Colonic mucosa (tissue), 4 donors: ENCODE results near the gene AGAP5. TPM values are rescaled to one million over a fixed set of nuclear protein-coding genes. Genes with fewer than 3 reads are reported as not detected.

Source experiments
- DNase-seq: peaks from one replicate; pipeline ENCODE4 v3.0.0-alpha.2; 2020
- H3K27ac ChIP-seq: fragments of 200-600 bp; one replicate; pipeline ENCODE4 v1.8.0; 2021
- H3K27me3 ChIP-seq: fragments of 200-600 bp; one replicate; pipeline ENCODE4 v1.8.0; 2021
- H3K36me3 ChIP-seq: fragments of 200-600 bp; one replicate; pipeline ENCODE4 v1.8.0; 2021
- H3K4me1 ChIP-seq: fragments of 200-600 bp; one replicate; pipeline ENCODE4 v1.8.0; 2021; ENCODE audit warnings: mild to moderate bottlenecking
- H3K4me3 ChIP-seq: fragments of 200-600 bp; one replicate; pipeline ENCODE4 v1.8.0; 2021
- H3K9ac ChIP-seq, 2 donors: one replicate each; pipeline ENCODE4 v1.7.0; 2013; ENCODE audit warnings: control low read depth in 2 of 2, low read depth in 2 of 2, low read length in 2 of 2
- H3K9me3 ChIP-seq: fragments of 200-600 bp; one replicate; pipeline ENCODE4 v1.8.0; 2021
- intact Hi-C: fragments of 100-400 bp; cut with DNase I; formaldehyde crosslinking; loops from one replicate; pipeline ENCODE4 v1.14.1; 2022
- total RNA-seq, 2 donors: library from RNA; stranded (reverse); fragmentation: NEBNext Ultra II Directional in 1 of 2; extraction: Animal tissue kit (Norgen Biotek cat#: 25700) in 1 of 2; gene quantifications; one replicate each; pipeline ENCODE4 v1.2.1, GENCODE V29; 2021
- TF ChIP-seq, protein P1 (sequence below): fragments of 200-600 bp; IDR thresholded peaks from one replicate; pipeline ENCODE4 v1.8.0; 2022; ENCODE audit warnings: antibody characterized with exemption, mild to moderate bottlenecking
- donor health status: healthy.
- donor health status: DM: no; HTN: no; CAD: no.
- donor health status: DM: no; HTN: no; CAD: no.

Gene AGAP5
- total RNA-seq, 2 donors from 2014 or later = 4.8 to 8.2 TPM

GRCh38 chr10:73647211-73647874, 50.6 kb downstream of the AGAP5 start:
- H3K4me3 ChIP-seq = peak overlapping the region; percentile 53
- TF ChIP-seq, protein P1, sequence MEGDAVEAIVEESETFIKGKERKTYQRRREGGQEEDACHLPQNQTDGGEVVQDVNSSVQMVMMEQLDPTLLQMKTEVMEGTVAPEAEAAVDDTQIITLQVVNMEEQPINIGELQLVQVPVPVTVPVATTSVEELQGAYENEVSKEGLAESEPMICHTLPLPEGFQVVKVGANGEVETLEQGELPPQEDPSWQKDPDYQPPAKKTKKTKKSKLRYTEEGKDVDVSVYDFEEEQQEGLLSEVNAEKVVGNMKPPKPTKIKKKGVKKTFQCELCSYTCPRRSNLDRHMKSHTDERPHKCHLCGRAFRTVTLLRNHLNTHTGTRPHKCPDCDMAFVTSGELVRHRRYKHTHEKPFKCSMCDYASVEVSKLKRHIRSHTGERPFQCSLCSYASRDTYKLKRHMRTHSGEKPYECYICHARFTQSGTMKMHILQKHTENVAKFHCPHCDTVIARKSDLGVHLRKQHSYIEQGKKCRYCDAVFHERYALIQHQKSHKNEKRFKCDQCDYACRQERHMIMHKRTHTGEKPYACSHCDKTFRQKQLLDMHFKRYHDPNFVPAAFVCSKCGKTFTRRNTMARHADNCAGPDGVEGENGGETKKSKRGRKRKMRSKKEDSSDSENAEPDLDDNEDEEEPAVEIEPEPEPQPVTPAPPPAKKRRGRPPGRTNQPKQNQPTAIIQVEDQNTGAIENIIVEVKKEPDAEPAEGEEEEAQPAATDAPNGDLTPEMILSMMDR = no peak
- H3K27ac ChIP-seq = no peak overlapping the region
- DNase-seq = peak; percentile 56
- peaks cover 4% of the 10 kb centered on the region for H3K4me1 ChIP-seq
- H3K27me3 ChIP-seq = no peaks in the 10 kb centered on the region
- intact Hi-C loops = no loop called here
- peak overlapping the region; percentile 72 to 75 for H3K9ac ChIP-seq
- H3K9me3 ChIP-seq = no peaks in the 10 kb centered on the region
- H3K36me3 ChIP-seq = no peaks in the 10 kb centered on the region

GRCh38 chr10:73646598-73647041, 51.3 kb downstream of the AGAP5 start:
- no peak overlapping the region for H3K9ac ChIP-seq
- no peak overlapping the region for H3K4me3 ChIP-seq
- DNase-seq = no peak
- TF ChIP-seq, protein P1 = no peak
- intact Hi-C loops = no loop called here
- no peak overlapping the region for H3K27ac ChIP-seq
- peaks cover 4% of the 10 kb centered on the region for H3K4me1 ChIP-seq
- no peaks in the 10 kb centered on the region for H3K27me3 ChIP-seq
- H3K9me3 ChIP-seq = no peaks in the 10 kb centered on the region
- H3K36me3 ChIP-seq = no peaks in the 10 kb centered on the region

DNA sequence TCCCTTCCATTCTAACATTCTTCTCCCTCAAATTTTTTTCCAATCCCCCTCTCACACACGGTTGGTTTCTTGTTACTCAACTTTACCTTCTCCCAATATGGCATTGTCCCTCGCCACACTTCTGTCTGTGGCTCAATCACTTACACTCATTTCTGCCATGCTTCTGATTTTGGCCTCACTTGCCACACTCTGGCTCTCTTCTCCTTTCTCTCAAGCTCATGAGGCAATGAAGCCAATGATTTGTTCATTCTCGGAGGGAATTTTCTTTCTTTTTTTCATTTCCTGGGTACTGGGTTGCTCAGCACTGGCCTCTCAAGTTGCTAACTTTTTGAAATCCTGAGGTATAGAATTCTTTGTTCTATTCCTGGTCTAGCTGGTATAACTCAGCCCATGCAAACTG, 52.7 kb downstream of the AGAP5 start:
- Histone ChIP-seq H3K9ac (no peak overlapping the region), H3K9me3 (no peaks in the 10 kb centered on the region), H3K27me3 (no peaks in the 10 kb centered on the region), H3K4me3 (no peak overlapping the region), H3K4me1 (peaks cover 4% of the 10 kb centered on the region), H3K36me3 (no peaks in the 10 kb centered on the region), H3K27ac (no peak overlapping the region)
- no peak for DNase-seq
- TF ChIP-seq, protein P1 = no peak
- intact Hi-C loops = no loop called here

GRCh38 chr10:73644767-73645166, 53.1 kb downstream of the AGAP5 start:
- Histone ChIP-seq H3K27ac (no peak overlapping the region), H3K27me3 (no peaks in the 10 kb centered on the region)
- intact Hi-C loops = loop anchor here (1.0 kb wide), 1 partner anchor 115 kb away; no protein-coding TSS in a partner anchor

DNA sequence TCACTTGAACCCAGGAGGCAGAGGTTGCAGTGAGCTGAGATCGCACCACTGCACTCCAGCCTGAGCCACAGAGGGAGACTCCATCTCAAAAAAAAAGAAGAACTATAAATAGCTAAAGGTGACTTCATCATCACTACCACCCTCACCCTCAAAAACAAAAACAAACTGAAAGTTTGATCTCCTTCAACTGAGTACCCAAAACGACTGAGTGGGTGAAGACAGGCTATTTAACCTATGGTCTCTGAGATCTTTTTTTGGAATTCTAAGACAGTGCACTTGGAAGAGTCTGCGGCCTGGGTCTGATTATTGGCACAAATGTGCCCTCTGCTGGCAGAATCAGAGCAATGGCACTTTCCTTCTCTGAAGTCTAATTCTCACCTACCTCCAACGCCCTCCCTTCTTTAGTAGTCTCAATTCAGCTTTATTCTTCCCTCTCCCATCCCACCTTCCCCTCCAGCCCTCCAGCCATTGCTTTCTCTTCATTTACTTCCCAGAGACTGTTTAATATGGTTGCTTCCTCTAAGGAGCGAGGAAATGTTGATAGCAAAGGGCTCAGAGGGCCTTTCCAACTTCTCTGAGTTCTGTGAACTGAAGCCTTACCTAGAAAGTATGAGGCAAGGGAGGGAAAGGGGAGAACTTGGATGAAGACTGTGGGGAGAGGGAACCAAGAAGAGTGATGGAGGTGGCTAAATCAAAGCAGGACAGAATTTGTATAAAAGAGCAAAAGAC, 53.7 kb downstream of the AGAP5 start:
- no peaks in the 10 kb centered on the region for H3K27me3 ChIP-seq
- TF ChIP-seq, protein P1 = peak; percentile 84
- intact Hi-C loops = loop anchor here (1.0 kb wide), 1 partner anchor 115 kb away; no protein-coding TSS in a partner anchor
- no peaks in the 10 kb centered on the region for H3K36me3 ChIP-seq
- H3K4me3 ChIP-seq = no peak overlapping the region
- no peaks in the 10 kb centered on the region for H3K9me3 ChIP-seq
- H3K9ac ChIP-seq = no peak overlapping the region
- DNase-seq = peak; percentile 59
- H3K27ac ChIP-seq = no peak overlapping the region
- H3K4me1 ChIP-seq = peaks cover 4% of the 10 kb centered on the region

More at GRCh38 chr10:73644767-73645166, 53.1 kb downstream of the AGAP5 start:
- no peaks in the 10 kb centered on the region for H3K36me3 ChIP-seq
- no peaks in the 10 kb centered on the region for H3K9me3 ChIP-seq
- TF ChIP-seq, protein P1 = no peak
- DNase-seq = no peak
- H3K4me1 ChIP-seq = peaks cover 4% of the 10 kb centered on the region
- H3K9ac ChIP-seq = no peak overlapping the region
- H3K4me3 ChIP-seq = no peak overlapping the region
